Left colon (tissue), 2 donors: ENCODE measurements around the gene LCA5L. TPM values are rescaled to one million over a fixed set of nuclear protein-coding genes. Genes with fewer than 3 reads are reported as not detected.
A peak's percentile ranks its signal among the peaks of the same experiment; 100 is the strongest.
"Not testable (repeated sequence)": the region's sequence is repeated elsewhere in the genome, so short reads cannot be mapped to it uniquely, and the experiment has no call there.

ENCODE experiments used
- ATAC-seq: fragments of 200-7000 bp; cut with Tn5 transposase; one replicate; pipeline ENCODE4 v1.9.1; 2020; ENCODE audit warnings: mild to moderate bottlenecking, moderate library complexity
- DNase-seq, 2 donors: peaks; one replicate each; pipeline ENCODE4 v3.0.0-alpha.2; 2020
- intact Hi-C, 2 donors: fragments of 100-400 bp; cut with DNase I in 1 of 2; cut with micrococcal nuclease in 1 of 2; formaldehyde crosslinking; loops; one replicate each; pipeline versions ENCODE4 v1.11.2 to v1.14.0; 2022; cut with DNase I, micrococcal nuclease
- total RNA-seq, 2 donors: library from RNA; stranded (reverse); fragmentation: NEBNext Ultra II Directional; extraction: Animal tissue kit (Norgen Biotek cat#: 25700); gene quantifications; one replicate each; pipeline ENCODE4 v1.2.1, GENCODE V29; 2021
- donor health status: DM: no; HTN: no; CAD: no.
- donor health status: DM: yes; HTN: yes; CAD: no.

Gene LCA5L
- total RNA-seq, 2 donors from 2014 or later = 0.98 to 1.0 TPM

GRCh38 chr21:39392981-39393380, 52.6 kb downstream of the LCA5L start:
- ATAC-seq (no peak), DNase-seq (no peak)
- intact Hi-C loops = no loop called here

GRCh38 chr21:39390212-39390765, 55.3 kb downstream of the LCA5L start:
- ATAC-seq (no peak), DNase-seq (no peak)
- intact Hi-C loops = no loop called here

GRCh38 chr21:39388811-39389155, 56.8 kb downstream of the LCA5L start:
- ATAC-seq (no peak), DNase-seq (no peak)
- intact Hi-C loops = loop anchor here in 1 of 2 donors (5.0 to 10.0 kb wide), 2 partner anchors 71 to 204 kb away; partner anchors contain the start of gene PSMG1

- peak; percentile 88 to 98 for DNase-seq
- intact Hi-C loops = loop anchor here in 1 of 2 donors (5.0 to 10.0 kb wide), 2 partner anchors 71 to 203 kb away; partner anchors contain the start of gene PSMG1
- peak; percentile 72 for ATAC-seq
Observed at GRCh38 chr21:39388038-39388810, 57.4 kb downstream of the LCA5L start.

- intact Hi-C loops = loop anchor here in 1 of 2 donors (5.0 to 10.0 kb wide), 2 partner anchors 70 to 203 kb away; partner anchors contain the start of gene PSMG1
- ATAC-seq = peak; percentile 55
- peak; percentile 89 to 94 for DNase-seq
Observed at GRCh38 chr21:39387461-39388037, 58.0 kb downstream of the LCA5L start.

- intact Hi-C loops = loop anchor here in 1 of 2 donors (5.0 to 10.0 kb wide), 2 partner anchors 70 to 202 kb away; partner anchors contain the start of gene PSMG1
Observed at GRCh38 chr21:39386899-39387298, 58.7 kb downstream of the LCA5L start.

GRCh38 chr21:39386194-39386593, 59.4 kb downstream of the LCA5L start:
- intact Hi-C loops = loop anchor here in 1 of 2 donors (5.0 to 10.0 kb wide), 2 partner anchors 69 to 201 kb away; partner anchors contain the start of gene PSMG1
- ATAC-seq = no peak
- DNase-seq = peak; percentile 33 to 35

More at GRCh38 chr21:39386899-39387298, 58.7 kb downstream of the LCA5L start:
- ATAC-seq (no peak), DNase-seq (no peak)

- peak; percentile 88 to 92 for DNase-seq
- peak; percentile 84 for ATAC-seq
- intact Hi-C loops = loop anchor here in 1 of 2 donors (5.0 to 10.0 kb wide), 2 partner anchors 68 to 201 kb away; partner anchors contain the start of gene PSMG1
Observed at GRCh38 chr21:39385299-39386145, 60.1 kb downstream of the LCA5L start.

GRCh38 chr21:39384674-39385298, 60.8 kb downstream of the LCA5L start:
- DNase-seq (no peak), ATAC-seq (no peak)
- intact Hi-C loops = loop anchor here in 1 of 2 donors (5.0 to 10.0 kb wide), 2 partner anchors 67 to 200 kb away; partner anchors contain the start of gene PSMG1

- intact Hi-C loops = loop anchor here in 1 of 2 donors (10.0 kb wide), 1 partner anchor 197 kb away; the partner anchor contains the start of gene PSMG1
- DNase-seq, ATAC-seq: not testable (repeated sequence)
Observed at GRCh38 chr21:39382096-39382495, 63.5 kb downstream of the LCA5L start.

- DNase-seq (no peak), ATAC-seq (peak; percentile 2)
- intact Hi-C loops = loop anchor here in 1 of 2 donors (10.0 kb wide), 1 partner anchor 196 kb away; the partner anchor contains the start of gene PSMG1
Observed at GRCh38 chr21:39381009-39381408, 64.6 kb downstream of the LCA5L start.

- intact Hi-C loops = loop anchor here in 1 of 2 donors (10.0 kb wide), 1 partner anchor 195 kb away; the partner anchor contains the start of gene PSMG1
- peak; percentile 95 for DNase-seq
- ATAC-seq = peak; percentile 98
Observed at GRCh38 chr21:39379986-39380891, 65.3 kb downstream of the LCA5L start.

- DNase-seq (no peak), ATAC-seq (no peak)
- intact Hi-C loops = no loop called here
Observed at GRCh38 chr21:39377444-39378050, 68.0 kb downstream of the LCA5L start.

GRCh38 chr21:39375446-39375845, 70.1 kb downstream of the LCA5L start:
- DNase-seq (no peak), ATAC-seq (no peak)
- intact Hi-C loops = no loop called here

- ATAC-seq = no peak
- intact Hi-C loops = no loop called here
- DNase-seq = no peak
Observed at GRCh38 chr21:39374046-39374445, 71.5 kb downstream of the LCA5L start.

- ATAC-seq (peak; percentile 96), DNase-seq (peak in 1 of 2 donors; percentile 31)
- intact Hi-C loops = no loop called here
Observed at GRCh38 chr21:39373634-39374033, 71.9 kb downstream of the LCA5L start.
